Measurements from ENCODE around the gene EIF2S1. TPM values are rescaled to one million over a fixed set of nuclear protein-coding genes. Genes with fewer than 3 reads are reported as not detected.

EIF2S1 gene
- total RNA-seq, 2 experiments from 2014 or later: 145 to 189 TPM

DNA sequence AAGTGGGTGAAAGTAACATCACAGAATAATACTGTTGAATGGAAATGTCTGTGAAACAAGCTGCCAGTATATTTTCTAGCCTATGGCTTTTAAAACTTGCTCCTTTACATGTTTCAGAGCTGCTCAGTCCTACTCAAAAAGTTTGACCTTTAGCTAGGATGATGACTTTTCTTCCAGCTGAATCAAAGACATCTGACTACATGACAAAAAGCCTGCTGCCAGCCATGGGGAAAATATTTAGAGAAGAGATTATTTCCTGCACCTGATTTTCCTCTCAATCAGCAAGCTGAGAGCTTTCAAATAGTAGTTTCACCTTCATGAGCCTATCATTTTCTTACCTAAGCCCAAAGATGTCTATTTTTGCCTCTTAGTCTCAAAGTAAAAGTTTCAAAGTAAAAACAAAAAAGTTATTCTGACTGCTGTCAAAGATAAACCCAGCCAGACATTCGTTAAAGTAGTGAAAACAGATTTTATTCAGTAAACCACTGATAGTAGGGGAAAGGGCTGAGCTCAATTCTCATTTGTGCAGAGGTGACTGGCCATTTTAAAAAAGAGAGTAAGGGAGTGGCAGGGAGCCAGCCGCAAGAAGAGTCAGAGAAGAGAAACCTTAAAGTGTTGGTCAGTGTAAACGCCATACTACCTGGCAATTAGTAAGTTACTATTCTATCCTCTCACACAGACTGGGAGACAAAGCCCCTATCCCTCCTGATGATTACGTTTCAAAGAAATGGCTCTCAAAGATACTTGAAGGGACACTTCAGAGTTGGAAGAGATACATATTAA is 2.8 kb upstream of the EIF2S1 start:
- H3K27me3 Mint-ChIP-seq: no peaks in the 10 kb centered on the region
- peak overlapping the region; percentile 0 for H3K27ac Mint-ChIP-seq

DNA sequence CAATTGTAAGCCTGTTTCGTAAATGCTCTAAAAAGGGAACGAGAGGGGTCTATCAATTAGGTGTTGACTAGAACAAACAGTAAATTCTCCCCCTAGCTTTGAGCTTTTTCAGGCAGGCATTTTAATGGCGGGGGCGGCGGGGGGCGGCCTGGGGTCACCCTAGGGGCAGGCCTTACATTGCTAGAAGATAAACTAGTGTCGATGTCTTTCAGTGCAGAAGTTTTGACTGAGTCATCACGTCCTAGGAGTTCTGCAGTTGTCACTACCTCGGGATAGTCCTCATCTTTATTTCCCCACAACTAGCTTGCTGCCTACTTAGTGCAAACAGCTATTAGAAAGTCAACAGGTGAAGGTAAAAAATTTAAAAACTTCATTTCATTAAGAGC is 2.2 kb upstream of the EIF2S1 start:
- H3K4me1 Mint-ChIP-seq: peaks cover 48% of the 10 kb centered on the region
- DNase-seq (no peak), ATAC-seq (no peak)
- peak overlapping the region; percentile 99 for H3K4me3 Mint-ChIP-seq
- H3K27me3 Mint-ChIP-seq: no peaks in the 10 kb centered on the region
- no peak overlapping the region for H3K27ac Mint-ChIP-seq
- H3K9me3 Mint-ChIP-seq (ENCODE audit: low read depth): no peaks in the 10 kb centered on the region
- H3K36me3 Mint-ChIP-seq: peaks cover 10% of the 10 kb centered on the region
- CTCF ChIA-PET: no interaction called here

More for the DNA sequence above, 2.8 kb upstream of the EIF2S1 start:
- ATAC-seq (no peak), DNase-seq (no peak)
- no peaks in the 10 kb centered on the region for H3K9me3 Mint-ChIP-seq (ENCODE audit: low read depth)
- CTCF ChIA-PET: interaction anchor here (0.6 kb wide), 1 partner anchor 168 kb away, joined by 4 read pairs; no protein-coding TSS in a partner anchor
- peaks cover 8% of the 10 kb centered on the region for H3K36me3 Mint-ChIP-seq
- peaks cover 44% of the 10 kb centered on the region for H3K4me1 Mint-ChIP-seq
- H3K4me3 Mint-ChIP-seq: peak overlapping the region; percentile 30

DNA sequence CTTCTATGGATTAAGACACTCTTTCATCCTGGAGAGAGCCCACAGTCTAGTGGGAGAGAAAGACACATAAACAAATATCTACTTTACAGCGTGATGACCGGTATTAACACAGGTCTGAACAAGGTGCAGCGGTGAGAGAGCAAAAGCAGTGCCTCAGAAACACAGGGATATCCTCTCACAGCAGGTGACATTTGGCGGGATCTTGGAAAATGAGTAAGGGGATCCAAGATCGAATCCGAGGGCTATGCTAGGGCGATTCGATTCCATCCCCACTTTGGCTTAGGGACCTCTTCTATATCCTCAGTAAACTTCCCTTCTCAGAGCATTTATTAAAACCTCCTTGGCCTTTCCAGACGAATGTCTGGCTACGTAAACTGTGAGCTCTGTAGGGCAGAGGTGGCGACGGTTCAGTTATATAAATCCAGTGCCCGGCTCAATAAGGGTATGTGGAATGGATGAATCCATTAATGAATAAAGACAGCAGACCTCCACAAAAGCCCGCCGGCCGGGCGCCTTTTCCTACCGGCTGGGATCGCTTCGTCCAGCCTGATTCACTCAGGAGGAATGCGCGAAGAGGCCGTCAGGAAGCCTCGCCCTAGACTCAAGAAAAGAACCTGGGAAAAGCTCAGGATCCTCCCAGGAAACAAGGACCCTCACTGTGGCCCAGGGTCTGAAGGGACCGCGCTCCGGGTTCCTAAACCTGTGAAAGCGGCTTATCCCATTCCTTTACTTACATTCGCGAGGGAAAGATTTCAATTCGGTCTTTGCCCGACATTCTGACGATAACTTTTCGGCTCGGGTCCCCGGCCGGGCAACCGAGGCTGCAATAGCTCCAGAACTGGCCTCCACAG is 979 bp upstream of the EIF2S1 start:
- H3K9me3 Mint-ChIP-seq (ENCODE audit: low read depth): no peaks in the 10 kb centered on the region
- CTCF ChIA-PET: interaction anchor here (0.7 to 2.0 kb wide), 18 partner anchors 8 to 241 kb away, joined by 3 to 12 read pairs (median 4); partner anchors contain the start of genes PALS1 and PIGH
- H3K36me3 Mint-ChIP-seq: peaks cover 15% of the 10 kb centered on the region
- H3K4me3 Mint-ChIP-seq: peak overlapping the region; percentile 99
- DNase-seq (no peak), ATAC-seq (peak; percentile 2)
- peaks cover 60% of the 10 kb centered on the region for H3K4me1 Mint-ChIP-seq
- no peaks in the 10 kb centered on the region for H3K27me3 Mint-ChIP-seq
- peak overlapping the region; percentile 93 for H3K27ac Mint-ChIP-seq

DNA sequence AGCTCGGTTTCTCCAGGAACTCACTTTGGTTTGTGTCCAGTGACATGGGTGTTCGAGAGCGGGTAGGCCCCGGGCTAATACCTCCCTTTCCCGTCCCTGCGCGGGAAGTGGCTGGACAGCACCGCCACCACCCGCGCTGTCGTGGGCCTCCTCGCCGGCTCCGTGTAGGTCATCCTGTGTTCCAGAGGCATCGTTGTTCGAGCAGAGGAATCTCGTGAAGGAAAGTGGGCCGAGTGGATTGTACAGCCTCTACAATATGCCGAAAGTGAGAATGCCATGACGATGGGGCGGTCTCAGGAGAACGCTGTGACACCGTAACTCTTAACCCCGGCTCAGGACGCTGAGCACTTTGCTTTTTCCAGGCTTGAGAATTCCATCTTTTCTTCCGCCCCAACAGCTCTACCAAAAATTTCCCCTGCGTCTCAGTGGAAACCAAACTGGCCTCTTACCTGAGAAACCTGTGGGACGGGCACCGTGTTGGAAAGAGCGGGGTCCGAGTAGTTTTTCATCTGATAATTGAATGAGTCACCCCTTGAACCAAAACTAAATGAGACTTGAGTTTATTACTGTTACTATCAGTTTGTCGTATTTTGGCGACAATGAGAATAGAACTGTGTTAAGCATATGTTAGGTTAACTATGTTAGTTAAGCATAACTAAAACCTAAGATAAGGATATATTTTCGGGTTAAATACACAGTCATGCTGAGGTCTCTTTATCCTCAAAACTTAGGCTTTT is 510 bp downstream of the EIF2S1 start:
- CTCF ChIA-PET: interaction anchor here (0.9 to 2.0 kb wide), 12 partner anchors 8 to 240 kb away, joined by 3 to 12 read pairs (median 4); partner anchors contain the start of genes PALS1 and PIGH
- DNase-seq: no peak
- peak overlapping the region; percentile 93 for H3K27ac Mint-ChIP-seq
- peaks cover 23% of the 10 kb centered on the region for H3K36me3 Mint-ChIP-seq
- peak overlapping the region; percentile 99 for H3K4me3 Mint-ChIP-seq
- H3K27me3 Mint-ChIP-seq: no peaks in the 10 kb centered on the region
- peak; percentile 48 for ATAC-seq
- no peaks in the 10 kb centered on the region for H3K9me3 Mint-ChIP-seq (ENCODE audit: low read depth)
- H3K4me1 Mint-ChIP-seq: peaks cover 69% of the 10 kb centered on the region

DNA sequence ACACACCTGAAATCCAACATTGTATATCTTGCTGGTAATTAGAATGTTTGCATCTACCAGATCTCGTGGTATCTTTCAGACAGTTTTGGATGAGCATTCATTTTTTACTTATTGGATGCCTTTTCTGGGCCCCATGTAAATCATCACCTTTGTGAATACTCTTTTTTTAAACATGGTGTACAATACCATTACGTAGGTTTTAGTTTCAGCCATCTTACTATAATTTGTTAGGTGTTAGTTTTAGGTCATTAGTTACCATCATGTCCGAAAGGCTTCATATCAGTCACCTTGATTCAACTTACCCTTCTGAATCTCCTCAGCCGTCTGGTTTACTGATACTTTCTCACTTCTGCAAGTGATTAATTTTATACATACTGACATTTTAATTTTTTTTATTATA is 5.3 kb downstream of the EIF2S1 start:
- ATAC-seq (no peak), DNase-seq (no peak)
- no peaks in the 10 kb centered on the region for H3K27me3 Mint-ChIP-seq
- peaks cover 56% of the 10 kb centered on the region for H3K36me3 Mint-ChIP-seq
- H3K9me3 Mint-ChIP-seq (ENCODE audit: low read depth): no peaks in the 10 kb centered on the region
- peaks cover 52% of the 10 kb centered on the region for H3K4me1 Mint-ChIP-seq
- CTCF ChIA-PET: no interaction called here
- no peak overlapping the region for H3K27ac Mint-ChIP-seq
- H3K4me3 Mint-ChIP-seq: no peak overlapping the region

DNA sequence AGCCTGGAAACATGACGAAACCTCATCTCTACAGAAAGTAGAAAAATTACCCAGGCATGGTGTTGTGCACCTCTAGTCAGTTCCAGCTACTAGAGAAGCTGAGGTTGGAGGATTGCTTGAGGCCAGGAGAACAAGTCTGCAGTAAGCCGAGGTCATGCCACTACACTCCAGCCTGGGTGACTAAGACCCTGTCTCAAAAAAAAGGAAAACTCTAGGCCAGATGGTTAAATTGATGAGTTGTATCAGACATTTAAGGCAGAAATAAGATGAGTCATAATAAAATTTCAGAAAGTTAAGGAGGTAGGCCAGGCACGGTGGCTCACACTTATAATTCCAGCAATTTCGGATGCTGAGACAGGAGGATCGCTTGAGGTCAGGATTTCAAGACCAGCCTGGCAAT is 10.7 kb downstream of the EIF2S1 start:
- no peak overlapping the region for H3K27ac Mint-ChIP-seq
- H3K4me3 Mint-ChIP-seq: no peak overlapping the region
- H3K9me3 Mint-ChIP-seq (ENCODE audit: low read depth): no peaks in the 10 kb centered on the region
- H3K4me1 Mint-ChIP-seq: peaks cover 45% of the 10 kb centered on the region
- H3K27me3 Mint-ChIP-seq: no peaks in the 10 kb centered on the region
- ATAC-seq: no peak
- peaks cover 51% of the 10 kb centered on the region for H3K36me3 Mint-ChIP-seq
- CTCF ChIA-PET: no interaction called here
- DNase-seq: no peak

DNA sequence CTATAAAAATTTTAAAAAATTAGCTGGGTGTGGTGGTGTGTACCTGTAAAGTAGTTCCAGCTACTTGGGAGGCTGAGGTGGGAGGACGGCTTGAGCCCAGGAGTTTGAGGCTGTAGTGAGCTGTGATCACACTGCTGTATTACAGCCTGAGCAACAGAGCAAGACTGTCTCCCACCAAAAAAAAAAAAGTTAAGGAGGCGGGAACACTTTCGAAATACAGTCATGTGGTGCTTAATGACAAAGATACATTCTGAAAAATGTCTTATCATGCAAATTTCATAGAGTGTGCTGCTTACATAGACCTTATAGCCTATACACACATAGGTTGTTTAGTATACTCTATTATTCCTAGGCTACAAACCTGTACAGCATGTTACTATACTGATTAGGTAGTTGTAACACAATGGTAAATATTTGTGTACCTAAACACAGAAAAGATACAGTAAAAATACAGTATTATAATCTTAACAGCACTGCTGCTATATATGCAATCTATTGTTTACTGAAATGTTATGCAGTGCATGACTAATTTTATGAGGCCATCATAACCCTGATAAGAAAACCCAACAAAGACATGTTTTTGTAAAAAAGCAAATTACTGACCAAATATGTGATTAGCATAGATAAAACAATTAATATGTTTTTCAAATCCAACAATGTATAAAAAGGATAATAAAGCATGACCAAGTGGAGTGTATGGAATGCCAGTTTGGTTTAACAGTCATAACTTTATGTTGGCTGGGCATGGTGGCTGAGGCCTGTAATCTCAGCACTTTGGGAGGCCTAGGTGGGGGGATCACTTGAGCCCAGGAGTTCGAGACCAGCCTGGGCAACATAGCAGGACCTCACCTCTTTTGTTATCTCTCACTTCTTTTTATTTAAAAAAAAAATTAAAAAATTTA is 11.4 kb downstream of the EIF2S1 start:
- CTCF ChIA-PET: no interaction called here
- Mint-ChIP-seq H3K9me3 (ENCODE audit: low read depth) (no peaks in the 10 kb centered on the region), H3K4me3 (no peak overlapping the region), H3K27me3 (no peaks in the 10 kb centered on the region), H3K27ac (no peak overlapping the region), H3K36me3 (peaks cover 52% of the 10 kb centered on the region), H3K4me1 (peaks cover 45% of the 10 kb centered on the region)
- DNase-seq (no peak), ATAC-seq (no peak)

DNA sequence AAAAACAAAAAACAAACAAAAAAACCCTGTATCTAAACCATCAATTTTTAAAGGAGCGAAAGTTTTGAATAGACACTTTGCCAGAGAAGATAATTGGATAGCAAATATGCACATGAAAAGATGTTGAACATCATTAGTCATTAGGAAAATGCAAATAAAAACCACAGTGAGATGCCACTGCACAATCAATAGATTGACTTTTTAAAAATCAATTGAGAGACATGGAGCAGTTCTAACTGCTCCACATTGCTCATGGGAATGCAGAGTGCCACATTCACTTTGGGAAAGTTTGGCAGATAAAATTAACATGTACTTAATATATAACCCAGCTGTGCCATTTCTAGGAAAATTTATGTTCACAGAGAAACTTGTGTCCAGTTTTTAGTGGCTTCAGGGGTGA is 12.7 kb downstream of the EIF2S1 start:
- Mint-ChIP-seq H3K27ac (no peak overlapping the region), H3K4me3 (no peak overlapping the region), H3K4me1 (peaks cover 42% of the 10 kb centered on the region), H3K36me3 (peaks cover 53% of the 10 kb centered on the region), H3K27me3 (no peaks in the 10 kb centered on the region), H3K9me3 (ENCODE audit: low read depth) (no peaks in the 10 kb centered on the region)
- no peak for DNase-seq
- no peak for ATAC-seq
- CTCF ChIA-PET: no interaction called here

DNA sequence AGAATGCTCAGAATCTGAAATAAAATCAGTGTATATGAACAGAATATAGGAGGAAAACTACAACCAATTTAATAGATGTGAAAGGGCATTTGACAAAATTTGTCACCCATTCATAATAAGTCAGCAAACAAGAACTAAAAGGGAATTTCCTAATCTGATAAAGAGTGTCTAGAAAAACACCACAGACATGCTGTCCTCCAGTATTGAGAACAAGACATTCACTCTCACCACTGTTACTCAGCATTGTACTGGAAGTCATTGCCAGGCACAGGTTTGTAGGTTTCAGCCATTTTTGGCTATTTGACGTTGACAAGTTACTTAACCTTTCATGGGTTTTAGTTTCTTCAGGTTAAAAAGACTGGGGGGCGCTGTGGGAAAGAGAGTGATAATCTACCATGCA is 13.2 kb downstream of the EIF2S1 start:
- Mint-ChIP-seq H3K36me3 (peaks cover 50% of the 10 kb centered on the region), H3K27ac (no peak overlapping the region), H3K9me3 (ENCODE audit: low read depth) (no peaks in the 10 kb centered on the region), H3K4me3 (no peak overlapping the region), H3K4me1 (peaks cover 38% of the 10 kb centered on the region), H3K27me3 (no peaks in the 10 kb centered on the region)
- ATAC-seq (peak; percentile 61), DNase-seq (no peak)
- CTCF ChIA-PET: no interaction called here

DNA sequence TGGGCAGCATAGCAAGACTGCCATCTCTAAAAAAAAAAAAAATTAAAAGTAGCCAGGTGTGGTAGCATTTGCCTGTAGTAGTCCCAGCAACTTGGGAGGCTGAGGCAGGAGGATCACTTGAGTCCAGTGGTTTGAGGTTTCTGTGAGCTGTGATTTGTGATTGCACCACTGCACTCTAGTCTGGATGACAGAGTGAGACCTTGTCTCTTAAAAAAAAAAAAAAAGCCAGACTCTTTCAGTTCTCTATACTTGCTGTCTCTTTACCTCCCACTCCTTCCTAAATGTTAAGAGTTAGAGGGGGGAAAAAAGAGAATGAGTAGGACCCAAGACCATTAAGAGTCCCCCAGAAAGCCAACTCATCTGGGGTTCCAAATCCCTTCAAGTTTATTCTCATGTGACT is 17.8 kb downstream of the EIF2S1 start:
- Mint-ChIP-seq H3K4me3 (no peak overlapping the region), H3K9me3 (ENCODE audit: low read depth) (no peaks in the 10 kb centered on the region), H3K27ac (no peak overlapping the region), H3K27me3 (no peaks in the 10 kb centered on the region), H3K36me3 (peaks cover 54% of the 10 kb centered on the region), H3K4me1 (peaks cover 15% of the 10 kb centered on the region)
- CTCF ChIA-PET: interaction anchor here (0.7 kb wide), 1 partner anchor 42 kb away, joined by 3 read pairs; no protein-coding TSS in a partner anchor
- DNase-seq (no peak), ATAC-seq (no peak)

DNA sequence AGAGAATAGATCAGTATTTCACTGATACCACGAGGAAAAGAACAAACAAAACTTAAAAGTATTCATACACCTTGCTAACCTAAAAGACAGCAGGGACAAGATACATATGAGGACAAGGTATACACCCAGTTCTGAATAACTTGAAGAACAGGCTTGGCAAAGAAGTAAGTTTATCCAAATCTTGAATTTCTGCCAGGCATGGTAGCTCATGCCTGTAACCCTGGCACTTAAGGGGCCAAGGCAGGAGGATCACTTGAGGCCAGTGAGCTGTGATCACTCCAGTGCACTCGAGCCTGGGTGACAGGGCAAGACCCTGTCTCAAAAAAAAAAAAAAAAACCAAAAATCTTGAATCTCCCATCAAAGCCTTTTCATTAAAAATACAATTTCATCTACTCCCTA is 25.0 kb downstream of the EIF2S1 start:
- no peak overlapping the region for H3K4me3 Mint-ChIP-seq
- CTCF ChIA-PET: interaction anchor here (0.6 kb wide), 1 partner anchor 68 kb away, joined by 3 read pairs; no protein-coding TSS in a partner anchor
- no peaks in the 10 kb centered on the region for H3K9me3 Mint-ChIP-seq (ENCODE audit: low read depth)
- no peaks in the 10 kb centered on the region for H3K4me1 Mint-ChIP-seq
- no peaks in the 10 kb centered on the region for H3K27me3 Mint-ChIP-seq
- DNase-seq (no peak), ATAC-seq (no peak)
- H3K36me3 Mint-ChIP-seq: peaks cover 45% of the 10 kb centered on the region
- no peak overlapping the region for H3K27ac Mint-ChIP-seq

DNA sequence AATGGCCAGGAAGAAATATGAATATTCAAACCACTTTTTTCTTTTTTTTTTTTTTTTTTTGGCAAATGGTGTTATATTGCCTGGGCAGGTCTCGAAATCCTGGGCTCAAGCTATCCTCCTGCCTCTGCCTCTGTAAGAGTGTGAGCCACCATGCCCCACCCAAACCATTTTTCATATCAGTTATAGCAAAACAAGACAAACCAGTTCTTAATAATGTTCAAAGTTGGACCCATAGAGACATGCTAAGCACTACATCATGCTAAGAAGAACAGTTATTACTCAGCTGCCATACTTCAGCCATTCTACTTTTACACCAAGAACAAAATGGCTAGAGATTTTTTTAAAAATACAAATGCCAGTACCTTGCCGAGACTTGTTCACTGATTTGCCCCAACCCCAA is 25.5 kb downstream of the EIF2S1 start:
- ATAC-seq: no peak
- CTCF ChIA-PET: interaction anchor here (1.4 kb wide), 1 partner anchor 42 kb away, joined by 3 read pairs; no protein-coding TSS in a partner anchor
- H3K9me3 Mint-ChIP-seq (ENCODE audit: low read depth): no peaks in the 10 kb centered on the region
- DNase-seq: no peak
- no peaks in the 10 kb centered on the region for H3K4me1 Mint-ChIP-seq
- H3K27ac Mint-ChIP-seq: no peak overlapping the region
- H3K4me3 Mint-ChIP-seq: no peak overlapping the region
- peaks cover 43% of the 10 kb centered on the region for H3K36me3 Mint-ChIP-seq
- no peaks in the 10 kb centered on the region for H3K27me3 Mint-ChIP-seq

All from activated CD8-positive, alpha-beta memory T cell treated with anti-CD3 and anti-CD28 coated beads, Interleukin-2, amount 10 ng/mL, durations not matched to agents 7 days and 5 days (primary cell).